AG09309 (cell line): ENCODE data around the gene GDF7.

Experiments
- DNase-seq: peaks from one replicate; pipeline ENCODE4 v3.0.0-alpha.2; 2010; ENCODE audit warnings: low read depth
- H3K4me3 ChIP-seq: 2 replicates; pipeline ENCODE4 v1.5.1; 2011; ENCODE audit warnings: mild to moderate bottlenecking, low read depth, low read length, moderate library complexity; ENCODE audit not compliant: control insufficient read depth
- TF ChIP-seq, protein P1 (sequence below): IDR thresholded peaks from 2 replicates; pipeline ENCODE4 v1.5.1; 2011; ENCODE audit warnings: mild to moderate bottlenecking, low read depth, low read length, inconsistent platforms; ENCODE audit not compliant: insufficient read depth, control insufficient read depth; ENCODE audit errors: missing control alignments

The GDF7 gene

DNA sequence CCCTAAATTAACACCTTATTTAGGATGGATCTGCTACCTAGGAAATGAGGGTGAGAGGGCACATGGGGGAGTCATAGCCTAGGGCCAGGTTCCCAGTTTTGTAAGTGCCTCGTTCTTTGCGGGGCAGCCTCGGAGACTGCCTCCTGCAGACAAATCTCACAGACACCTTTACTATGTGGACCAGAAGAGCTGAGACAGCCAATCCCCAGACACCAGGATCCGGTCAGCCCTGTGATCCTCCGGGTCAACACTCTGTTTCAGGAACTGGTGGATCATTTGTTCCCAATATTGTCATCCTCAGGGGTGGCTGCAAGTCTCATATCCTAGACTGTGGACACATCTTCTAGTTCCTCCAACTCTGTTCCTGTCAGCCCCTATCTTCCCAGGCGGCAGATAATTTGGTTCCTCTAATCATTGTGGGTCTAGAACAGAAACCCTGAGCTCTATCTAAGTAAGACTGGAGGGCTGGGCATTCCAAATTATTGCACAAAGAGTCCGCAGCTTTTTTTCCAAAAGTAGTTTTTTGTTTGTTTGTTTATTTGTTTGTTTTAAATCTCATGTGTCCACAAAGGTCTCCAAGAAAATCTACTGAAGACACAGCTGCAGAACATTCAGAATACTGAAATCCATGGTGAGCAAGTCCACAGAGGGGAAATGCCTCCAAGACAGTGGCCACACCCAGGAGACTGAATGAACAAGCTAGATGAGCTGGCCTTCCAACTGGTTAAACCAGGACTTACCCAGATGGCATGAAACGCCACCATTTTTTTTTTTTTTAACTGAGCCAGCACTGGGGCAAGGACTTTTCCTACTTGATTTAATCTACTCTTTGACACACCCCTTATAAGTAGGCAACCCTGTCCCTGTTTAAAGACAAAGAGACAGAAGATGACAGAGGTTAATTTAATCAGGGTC is 6.2 kb upstream of the GDF7 start:
- no peak for DNase-seq
- TF ChIP-seq, protein P1, sequence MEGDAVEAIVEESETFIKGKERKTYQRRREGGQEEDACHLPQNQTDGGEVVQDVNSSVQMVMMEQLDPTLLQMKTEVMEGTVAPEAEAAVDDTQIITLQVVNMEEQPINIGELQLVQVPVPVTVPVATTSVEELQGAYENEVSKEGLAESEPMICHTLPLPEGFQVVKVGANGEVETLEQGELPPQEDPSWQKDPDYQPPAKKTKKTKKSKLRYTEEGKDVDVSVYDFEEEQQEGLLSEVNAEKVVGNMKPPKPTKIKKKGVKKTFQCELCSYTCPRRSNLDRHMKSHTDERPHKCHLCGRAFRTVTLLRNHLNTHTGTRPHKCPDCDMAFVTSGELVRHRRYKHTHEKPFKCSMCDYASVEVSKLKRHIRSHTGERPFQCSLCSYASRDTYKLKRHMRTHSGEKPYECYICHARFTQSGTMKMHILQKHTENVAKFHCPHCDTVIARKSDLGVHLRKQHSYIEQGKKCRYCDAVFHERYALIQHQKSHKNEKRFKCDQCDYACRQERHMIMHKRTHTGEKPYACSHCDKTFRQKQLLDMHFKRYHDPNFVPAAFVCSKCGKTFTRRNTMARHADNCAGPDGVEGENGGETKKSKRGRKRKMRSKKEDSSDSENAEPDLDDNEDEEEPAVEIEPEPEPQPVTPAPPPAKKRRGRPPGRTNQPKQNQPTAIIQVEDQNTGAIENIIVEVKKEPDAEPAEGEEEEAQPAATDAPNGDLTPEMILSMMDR, result no peak
- no peak overlapping the region for H3K4me3 ChIP-seq

DNA sequence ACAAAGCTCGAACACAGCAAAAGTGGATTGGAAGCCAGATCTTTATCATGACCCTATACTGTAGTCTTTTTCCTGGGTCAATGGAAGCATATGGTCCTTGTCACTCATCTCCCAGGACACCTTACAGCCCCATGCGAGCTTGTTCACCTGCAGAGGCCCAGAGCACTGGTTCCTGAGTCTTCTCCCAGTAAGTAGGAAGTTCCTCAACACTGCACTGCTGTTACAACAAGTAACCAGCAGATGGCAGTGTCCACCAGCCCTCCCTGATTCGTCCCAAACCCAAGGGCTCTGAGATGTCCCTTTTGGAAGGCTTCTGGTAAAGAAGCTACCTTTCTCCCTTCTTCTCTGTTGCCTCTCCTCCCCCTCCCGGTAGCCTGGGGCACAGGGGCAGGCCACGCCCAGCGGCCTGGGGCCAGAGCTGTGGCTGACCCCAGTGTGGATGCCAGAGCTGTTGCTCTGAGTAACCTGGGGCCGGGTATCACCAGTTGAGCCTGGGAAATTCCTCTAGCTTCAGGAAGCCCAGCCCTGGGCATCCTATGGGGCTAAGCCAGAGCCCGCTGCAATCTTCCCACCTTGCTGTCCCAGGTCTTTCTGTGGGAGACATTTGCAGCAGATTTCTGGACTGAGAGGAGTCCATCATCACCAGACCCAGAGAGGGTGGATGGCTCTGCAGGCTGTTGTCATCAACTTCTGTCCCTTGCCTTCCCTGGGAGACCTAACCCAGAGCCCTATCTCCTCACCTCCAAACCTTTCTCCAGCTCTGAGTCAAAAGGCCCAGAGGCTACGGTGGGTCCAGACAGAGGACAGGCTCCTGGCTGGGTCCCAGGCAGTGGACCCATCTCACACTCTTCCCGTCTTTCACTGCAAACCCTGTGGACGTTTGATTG is 5.3 kb upstream of the GDF7 start:
- TF ChIP-seq, protein P1, result peak; percentile 96
- DNase-seq, result peak; percentile 45
- H3K4me3 ChIP-seq, result no peak overlapping the region

DNA sequence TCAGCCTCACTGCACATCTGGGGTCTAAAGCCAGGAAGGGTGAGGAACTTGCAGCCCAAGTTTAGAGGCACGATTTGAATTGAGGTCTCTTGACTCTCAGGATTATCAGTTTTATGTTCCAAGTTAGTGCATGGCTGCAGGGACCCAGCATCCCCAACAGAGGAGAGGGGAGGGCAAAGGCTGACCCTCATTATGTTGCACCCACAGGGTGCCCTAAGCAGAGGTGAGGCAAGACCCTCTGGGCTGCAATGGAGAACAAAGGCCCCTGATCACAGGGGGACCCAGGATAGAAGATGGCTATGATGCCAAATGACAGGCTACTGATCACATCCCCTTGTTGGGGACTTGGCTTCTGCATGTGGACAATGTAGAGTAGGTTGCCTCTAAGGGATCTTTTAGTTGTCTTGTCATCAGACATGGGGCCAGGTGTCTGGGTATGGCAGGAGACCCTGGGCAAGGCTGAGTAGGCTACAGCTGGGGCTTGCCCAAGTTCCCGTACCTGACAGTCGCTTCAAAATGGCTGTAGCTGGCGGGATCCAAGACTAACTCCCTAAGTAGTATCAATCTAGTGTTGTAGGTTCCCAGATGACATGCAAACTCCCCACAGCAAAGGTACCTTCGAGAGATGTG is 4.5 kb upstream of the GDF7 start:
- TF ChIP-seq, protein P1, result no peak
- no peak for DNase-seq

DNA sequence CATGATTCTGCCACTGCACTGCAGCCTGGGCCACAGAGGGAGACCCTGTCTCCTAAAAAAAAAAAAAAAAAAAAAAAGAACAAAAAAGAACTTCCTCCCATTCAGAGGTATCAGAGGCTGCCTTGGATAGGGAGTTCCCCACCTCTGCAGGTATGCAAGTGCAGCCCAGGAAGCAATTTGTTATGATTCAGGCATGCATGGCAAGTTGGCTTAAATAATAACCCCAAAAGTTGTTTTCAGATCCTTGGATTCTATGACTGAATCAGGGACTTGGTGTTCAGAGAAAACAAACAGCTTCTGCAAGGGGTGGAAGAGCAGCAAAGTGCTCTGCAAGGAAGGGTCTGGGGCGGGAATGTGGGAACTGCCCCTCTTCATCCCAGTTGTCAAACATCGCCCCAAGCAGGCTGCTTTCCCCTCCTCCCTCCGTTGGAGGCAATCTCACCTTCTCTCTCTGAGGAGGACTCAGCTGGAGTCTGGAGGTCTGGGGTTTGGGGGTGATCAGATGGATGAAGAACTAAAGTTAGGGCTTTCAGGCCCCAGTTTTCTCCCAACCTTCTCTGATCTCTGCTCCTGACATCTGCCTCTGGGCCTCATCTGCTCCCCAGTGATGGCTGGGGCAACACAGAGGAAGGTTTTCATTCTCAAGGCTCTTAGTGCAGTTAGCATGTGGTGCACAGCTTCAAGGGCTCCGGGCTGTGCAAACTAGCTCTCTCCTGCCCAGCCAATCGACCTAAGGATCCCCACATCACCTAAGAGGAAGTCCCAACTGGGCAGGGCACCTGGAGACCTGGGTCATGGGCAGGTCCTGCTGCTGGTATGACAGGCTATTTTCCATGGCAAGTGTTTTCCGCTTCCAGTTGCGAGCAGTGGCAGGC is 3.5 kb upstream of the GDF7 start:
- H3K4me3 ChIP-seq, result no peak overlapping the region
- TF ChIP-seq, protein P1, result no peak
- DNase-seq, result no peak

More for the DNA sequence above, 4.5 kb upstream of the GDF7 start:
- H3K4me3 ChIP-seq, result no peak overlapping the region

DNA sequence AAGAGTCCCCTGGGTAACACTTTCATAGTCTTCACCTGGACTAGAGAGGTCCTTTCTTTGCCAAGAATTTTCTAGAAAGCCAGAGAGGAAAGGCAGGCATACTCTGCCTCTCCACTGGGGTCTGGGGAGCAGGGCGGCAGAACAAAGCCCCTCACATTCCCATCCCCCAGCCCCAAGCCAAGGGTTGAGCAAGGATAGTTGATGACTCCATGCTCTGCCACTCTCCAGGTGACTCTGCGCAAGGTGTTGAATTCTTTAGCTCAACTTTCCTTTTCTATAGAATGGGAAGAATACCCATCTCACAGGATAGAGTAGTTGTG is 2.9 kb upstream of the GDF7 start:
- no peak overlapping the region for H3K4me3 ChIP-seq
- TF ChIP-seq, protein P1, result no peak
- no peak for DNase-seq
